Stimulated activated CD8-positive, alpha-beta memory T cell treated with anti-CD3 and anti-CD28 coated beads, Interleukin-4, amount 100 ng/mL, for 4 hours (primary cell): Measurements from ENCODE around the gene C11orf97.
"Not testable (repeated sequence)": the region's sequence is repeated elsewhere in the genome, so short reads cannot be mapped to it uniquely, and the experiment has no call there.

Experiments used
- DNase-seq, 2 donors: peaks; one replicate each; pipeline ENCODE4 v3.0.0-alpha.2; 2020; ENCODE audit warnings: low read depth in 2 of 2, low spot score in 1 of 2

C11orf97 gene

DNA sequence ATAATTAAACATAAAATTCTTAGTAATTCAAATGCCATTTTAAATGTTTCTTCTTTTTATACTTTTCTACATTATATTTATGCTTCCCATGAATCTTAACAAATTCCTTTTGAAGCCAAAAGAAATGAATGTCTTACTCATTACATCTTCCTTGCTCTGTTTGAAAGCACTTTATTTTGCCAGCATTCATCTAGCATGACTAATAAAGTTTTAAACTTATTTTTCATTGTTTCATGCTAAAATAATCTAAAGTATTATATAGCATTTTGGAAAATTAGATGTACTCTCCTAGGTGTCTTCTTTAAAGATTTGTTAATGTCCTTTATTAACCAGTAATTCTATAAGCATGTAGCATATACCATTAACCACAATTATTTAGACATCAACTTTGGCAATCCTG, 45.2 kb downstream of the C11orf97 start:
- no peak for DNase-seq

DNA sequence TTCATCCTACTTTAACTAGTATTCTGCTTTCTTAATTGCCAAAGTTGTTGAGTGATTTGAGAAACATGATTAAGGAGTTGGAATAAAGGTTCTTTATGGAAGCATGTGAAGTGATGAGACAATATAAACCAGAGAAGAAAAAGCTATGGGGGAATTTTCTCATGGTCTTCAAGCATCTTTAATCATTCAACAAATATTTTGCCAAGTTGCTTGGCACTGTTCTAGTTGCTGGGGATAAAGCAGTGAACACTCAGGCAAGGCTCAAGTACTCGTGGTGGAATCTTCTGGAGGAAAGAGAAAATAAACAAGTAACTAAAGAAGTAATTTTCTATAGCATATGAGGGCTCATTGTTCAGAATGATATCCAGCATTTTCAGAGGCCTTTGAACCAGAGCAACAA, 45.7 kb downstream of the C11orf97 start:
- no peak for DNase-seq

DNA sequence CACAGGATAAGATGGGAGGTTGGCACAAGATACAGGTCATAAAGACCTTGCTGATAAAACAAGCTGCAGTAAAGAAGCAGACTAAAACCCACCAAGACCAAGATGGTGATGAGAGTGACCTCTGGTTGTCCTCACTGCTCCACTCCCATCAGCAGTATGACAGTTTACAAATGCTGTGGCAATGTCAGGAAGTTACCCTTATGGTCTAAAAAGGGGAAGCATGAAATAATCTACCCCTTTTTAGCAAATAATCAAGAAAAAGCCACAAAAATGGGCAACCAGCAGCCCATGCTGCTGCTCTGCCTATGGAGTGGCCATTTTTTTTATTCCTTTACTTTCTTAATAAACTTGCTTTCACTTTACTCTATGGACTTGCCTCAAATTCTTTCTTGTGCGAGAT, 46.2 kb downstream of the C11orf97 start:
- DNase-seq: no peak

DNA sequence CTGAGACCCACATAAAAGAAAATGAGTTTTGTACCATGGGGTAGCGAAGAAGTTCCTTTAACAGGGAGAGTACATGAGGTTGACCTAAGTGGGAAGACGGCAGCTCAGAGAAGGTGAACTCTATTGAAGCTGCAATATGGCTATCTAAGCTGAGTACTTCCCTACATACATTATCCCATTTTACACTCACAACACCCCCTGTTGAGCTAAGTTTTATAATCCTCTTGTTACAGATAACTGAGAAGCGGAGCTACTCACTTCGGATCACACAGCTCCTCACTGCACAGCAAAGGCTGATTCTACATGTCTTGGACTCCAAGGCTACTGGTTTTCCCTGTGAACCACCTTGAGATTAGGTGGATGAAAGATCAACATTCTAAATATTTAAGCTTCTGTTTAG, 46.7 kb downstream of the C11orf97 start:
- DNase-seq: no peak

DNA sequence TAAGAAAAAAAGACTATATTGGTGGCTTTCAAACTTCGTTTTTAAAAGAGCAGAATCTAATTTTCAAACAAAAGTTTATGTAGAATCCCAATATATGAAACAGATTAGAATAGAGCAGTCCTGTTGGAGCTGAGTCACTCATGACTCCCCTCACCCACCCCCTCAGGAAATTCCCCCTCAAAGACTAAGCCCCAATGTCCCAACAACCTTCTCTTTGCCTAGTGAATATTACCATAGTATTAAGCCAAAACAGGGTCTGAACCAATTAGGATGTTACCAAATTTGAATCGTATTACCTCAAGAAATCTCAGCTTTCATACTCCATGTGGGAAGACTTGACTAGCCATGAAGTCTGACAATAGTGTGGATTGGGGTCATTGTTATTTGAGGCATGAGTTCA, 47.1 kb downstream of the C11orf97 start:
- DNase-seq: no peak

DNA sequence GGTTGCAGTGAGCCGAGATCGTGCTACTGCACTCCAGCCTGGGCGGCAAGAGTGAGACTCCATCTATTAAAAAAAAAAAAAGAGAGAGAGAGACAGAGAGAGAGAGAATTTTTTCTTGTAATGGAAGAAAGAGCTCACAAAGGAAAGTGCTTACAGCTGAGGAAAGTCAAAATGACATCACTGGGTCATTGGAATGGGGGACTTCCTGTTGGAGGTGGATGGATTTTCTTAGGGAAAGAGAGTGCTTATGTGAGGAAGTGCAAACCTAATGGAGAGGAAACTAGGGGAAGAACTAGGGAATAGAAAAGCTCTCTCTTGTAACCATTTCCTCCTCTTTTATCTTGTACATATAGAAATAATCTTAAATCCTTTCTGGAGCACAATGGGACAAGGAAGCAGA, 48.6 kb downstream of the C11orf97 start:
- no peak for DNase-seq

DNA sequence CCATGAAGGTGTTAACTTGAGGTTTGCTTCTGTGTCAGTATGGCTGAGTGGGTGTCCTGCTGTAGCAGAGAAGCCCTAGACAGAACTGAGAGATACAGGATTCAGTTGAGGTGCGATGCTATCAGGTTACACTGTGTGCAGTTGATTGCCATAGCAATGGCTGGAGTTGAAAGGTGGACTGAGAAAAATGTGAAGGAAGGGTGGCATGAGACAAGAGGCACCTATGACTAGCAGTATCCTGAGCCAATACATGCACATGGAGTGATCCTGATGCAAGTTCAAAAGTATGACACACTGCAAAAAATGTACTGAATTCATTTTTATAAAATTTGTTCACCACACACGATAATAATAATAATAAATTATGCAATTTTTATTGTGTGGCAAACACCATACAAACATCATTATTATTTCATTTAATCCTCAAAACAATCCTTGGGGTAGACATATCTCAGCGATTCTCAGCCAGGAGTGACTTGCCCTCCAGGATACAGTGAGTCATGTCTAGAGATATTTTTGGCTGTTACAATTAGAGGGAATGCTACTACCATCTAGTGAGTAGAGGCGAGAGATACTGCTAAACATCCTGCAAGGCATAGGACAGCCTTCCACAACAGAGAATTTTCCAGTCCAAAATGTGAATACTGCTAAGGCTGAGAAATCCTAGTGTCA, 51.1 kb downstream of the C11orf97 start:
- no peak for DNase-seq

DNA sequence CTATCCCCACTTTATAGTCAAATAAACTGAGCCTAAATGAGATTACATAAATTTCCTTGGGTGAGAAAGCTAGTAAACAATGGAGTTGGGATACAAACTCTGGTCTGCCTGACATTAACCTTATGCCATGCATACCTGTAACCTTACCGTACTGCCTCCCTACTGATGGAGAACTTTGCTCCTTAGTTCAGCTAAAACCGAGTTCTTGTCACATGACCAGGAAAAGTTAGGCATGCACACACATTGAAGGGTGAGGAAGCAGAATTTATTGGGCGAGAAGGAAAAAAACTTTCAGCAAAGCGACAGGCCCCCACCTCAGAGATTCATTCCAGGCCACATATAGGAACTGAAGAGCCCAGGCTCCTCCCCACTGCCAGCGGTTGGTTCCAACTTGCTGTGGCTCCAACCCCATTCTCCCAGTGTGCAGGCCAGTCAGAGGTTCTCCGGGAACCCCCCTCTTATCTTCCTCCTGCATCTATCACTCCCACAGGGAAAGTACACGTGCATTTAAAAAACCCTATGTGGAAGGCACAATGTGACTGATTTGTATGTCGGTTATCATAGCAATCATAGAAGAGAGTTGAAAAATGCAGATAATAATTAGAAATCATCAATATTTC, 51.7 kb downstream of the C11orf97 start:
- DNase-seq: no peak

DNA sequence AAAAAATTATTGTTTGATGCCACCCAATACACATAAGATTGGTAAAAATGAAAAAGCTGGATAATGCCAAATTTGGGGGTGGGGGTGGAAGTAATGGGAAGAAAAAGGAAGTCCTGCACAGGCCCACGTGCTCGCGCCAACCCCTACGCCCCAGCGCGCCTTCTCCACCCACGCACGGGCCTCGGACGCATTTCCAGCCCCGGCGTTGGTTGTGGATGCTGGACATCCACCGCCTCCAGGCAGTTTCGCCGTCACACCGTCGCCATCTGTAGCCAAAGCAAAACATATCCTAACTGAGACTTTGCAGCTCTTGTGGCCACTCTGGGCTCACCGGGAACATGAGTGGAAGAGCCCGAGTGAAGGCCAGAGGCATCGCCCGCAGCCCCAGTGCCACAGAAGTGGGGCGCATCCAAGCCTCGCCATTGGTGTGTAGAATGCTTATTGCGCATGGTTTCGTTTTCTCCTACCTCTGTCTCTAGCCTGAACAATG, 55.0 kb downstream of the C11orf97 start, which contains the start of gene PIWIL4:
TSS of gene PIWIL4 (plus strand) at position 188 of the 490 bp plus-strand sequence. CDS start at position 339, 151 bp downstream.
- DNase-seq: no peak

DNA sequence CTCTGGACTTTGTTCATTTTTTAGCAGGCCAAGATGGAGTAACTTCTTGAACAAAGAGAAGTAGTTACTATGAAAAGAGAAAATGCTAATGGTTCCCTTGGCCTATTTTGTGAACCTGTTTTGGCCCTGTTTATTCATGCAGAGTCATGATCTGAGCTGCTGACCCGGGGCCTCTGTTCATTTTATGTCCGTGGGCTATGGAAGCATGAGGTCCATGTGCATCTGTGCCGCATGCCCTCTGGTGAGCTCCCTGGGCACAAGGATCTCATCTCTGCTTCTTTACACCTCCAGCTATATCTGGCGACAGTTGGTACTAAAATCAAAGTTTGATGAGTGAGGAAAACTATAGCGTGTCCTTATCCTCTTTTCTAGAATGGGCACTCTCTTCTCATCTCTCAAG, 55.9 kb downstream of the C11orf97 start:
- DNase-seq: no peak

DNA sequence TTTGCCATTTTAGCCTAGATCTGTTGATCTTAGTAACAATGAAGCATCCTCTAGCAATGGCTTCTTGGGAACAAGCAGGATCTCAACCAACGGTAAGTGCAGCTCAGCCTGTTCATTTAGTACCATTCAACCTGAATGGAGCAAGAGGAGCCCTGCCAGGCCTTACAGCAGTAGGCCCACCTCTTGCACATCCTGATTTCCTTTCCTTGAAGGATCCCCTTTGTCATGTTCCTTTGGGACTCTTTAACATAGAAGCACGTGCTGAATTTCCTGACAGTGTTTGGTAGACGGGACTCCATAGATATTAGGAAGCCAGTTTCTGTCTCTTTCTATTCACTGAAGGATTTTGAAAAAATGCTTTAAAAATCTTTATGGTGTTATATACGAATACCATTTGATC, 56.5 kb downstream of the C11orf97 start:
- DNase-seq: no peak

DNA sequence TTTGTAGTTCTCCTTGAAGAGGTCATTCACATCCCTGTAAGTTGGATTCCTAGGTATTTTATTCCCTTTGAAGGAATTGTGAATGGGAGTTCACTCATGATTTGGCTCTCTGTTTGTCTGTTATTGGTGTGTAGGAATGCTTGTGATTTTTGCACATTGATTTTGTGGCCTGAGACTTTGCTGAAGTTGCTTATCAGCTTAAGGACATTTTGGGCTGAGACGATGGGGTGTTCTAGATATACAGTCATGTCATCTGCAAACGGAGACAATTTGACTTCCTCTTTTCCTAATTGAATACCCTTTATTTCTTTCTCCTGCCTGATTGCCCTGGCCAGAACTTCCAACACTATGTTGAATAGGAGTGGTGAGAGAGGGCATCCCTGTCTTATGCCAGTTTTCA, 60.7 kb downstream of the C11orf97 start:
- not testable (repeated sequence) for DNase-seq

DNA sequence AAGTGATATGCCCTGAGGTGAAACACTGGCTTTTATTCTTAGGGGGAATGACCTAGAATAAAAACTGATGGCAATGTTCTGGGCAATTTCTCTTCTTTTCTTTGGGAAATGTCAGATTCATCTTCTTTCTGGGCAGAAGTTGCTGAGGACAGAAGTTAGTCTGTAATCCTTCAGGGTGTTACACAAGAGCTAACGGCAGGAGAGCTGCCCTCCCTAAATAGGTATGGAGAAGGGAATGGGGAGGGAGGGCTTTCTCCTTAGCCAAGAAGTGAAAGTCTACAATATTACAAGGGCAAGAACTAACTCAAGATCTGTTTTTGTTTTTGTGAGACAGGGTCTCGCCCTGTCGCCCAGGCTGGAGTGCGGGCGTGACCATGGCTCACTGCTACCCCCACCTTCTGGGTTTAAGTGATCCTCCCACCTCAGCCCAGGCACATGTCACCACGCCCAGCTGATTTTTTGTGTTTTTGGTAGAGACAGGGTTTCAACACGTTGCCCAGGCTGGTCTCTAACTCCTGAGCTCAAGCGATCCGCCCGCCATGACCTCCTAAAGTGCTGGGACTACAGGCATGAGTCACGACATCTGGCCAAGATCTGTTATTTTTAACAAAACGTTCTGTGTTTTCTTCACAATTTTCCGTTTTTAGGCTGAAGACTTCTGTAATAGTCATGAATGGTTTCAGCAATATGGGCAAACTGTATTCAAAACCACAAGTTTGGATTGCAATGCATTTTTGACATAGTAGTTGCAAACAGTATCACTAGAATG, 62.1 kb downstream of the C11orf97 start:
- DNase-seq: no peak

DNA sequence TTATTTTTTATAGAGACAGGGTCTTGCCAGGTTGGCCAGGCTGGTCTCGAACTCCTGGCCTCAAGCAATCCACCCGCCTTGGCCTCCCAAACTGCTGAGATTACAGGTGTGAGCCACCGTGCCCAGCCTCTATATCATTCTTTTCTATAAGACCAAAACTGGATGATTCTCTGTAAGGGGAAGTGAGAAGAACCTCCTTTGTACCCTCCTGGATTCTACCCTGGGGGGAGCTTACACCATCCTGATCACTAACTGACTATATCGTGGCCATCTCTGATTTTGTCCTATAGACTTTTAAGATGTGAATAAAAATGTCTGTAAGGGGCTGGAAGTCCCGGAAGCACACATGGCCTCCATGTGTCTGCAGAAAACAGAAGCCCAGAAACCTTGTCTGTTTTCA, 64.0 kb downstream of the C11orf97 start:
- DNase-seq: no peak

DNA sequence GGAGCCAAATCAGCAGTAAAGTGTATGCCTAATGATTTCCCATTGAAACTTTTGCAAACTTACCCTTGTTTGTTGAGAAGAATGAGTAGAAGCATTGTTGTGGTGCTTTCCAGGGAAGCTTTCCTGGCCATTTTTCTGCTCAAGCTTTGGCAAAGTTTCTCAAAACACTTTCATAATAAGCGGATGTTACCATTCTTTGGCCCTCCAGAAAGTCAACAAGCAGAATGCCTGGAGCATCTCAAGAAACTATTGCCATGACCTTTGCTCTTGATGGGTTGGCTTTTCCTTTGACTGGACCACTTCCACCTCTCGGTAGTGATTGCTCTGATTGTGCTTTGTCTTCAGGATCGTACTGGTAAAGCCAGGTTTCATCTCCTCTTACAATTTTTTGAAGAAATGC, 65.6 kb downstream of the C11orf97 start:
- no peak for DNase-seq
